Hepatocyte (in vitro differentiated cells): ENCODE results near the gene ZNF892.

ENCODE experiments used
- CTCF ChIP-seq: fragments of 200-600 bp; sonication (generic); IDR thresholded peaks from 2 replicates; pipeline ENCODE4 v1.5.1; 2016; ENCODE audit warnings: antibody characterized with exemption, mild to moderate bottlenecking; ENCODE audit not compliant: poor library complexity
- EZH2phosphoT487 ChIP-seq: fragments of 200-600 bp; sonication (generic); IDR thresholded peaks from one replicate; pipeline ENCODE4 v1.6.1; 2018; ENCODE audit warnings: antibody characterized with exemption, mild to moderate bottlenecking, low read depth, moderate library complexity; ENCODE audit not compliant: unreplicated experiment, severe bottlenecking

GRCh38 chr2:95166065-95166763 is 41.1 kb upstream of the ZNF892 start:
- no peak for TF ChIP-seq CTCF
- TF ChIP-seq EZH2phosphoT487: no peak
